NCI-H1105 (cell line): Measurements from ENCODE around the gene YBX2.

Experiments used
- DNase-seq: peaks from one replicate; lab custom pipeline; 2025; lab: John Stamatoyannopoulos, UW

The YBX2 gene

DNA sequence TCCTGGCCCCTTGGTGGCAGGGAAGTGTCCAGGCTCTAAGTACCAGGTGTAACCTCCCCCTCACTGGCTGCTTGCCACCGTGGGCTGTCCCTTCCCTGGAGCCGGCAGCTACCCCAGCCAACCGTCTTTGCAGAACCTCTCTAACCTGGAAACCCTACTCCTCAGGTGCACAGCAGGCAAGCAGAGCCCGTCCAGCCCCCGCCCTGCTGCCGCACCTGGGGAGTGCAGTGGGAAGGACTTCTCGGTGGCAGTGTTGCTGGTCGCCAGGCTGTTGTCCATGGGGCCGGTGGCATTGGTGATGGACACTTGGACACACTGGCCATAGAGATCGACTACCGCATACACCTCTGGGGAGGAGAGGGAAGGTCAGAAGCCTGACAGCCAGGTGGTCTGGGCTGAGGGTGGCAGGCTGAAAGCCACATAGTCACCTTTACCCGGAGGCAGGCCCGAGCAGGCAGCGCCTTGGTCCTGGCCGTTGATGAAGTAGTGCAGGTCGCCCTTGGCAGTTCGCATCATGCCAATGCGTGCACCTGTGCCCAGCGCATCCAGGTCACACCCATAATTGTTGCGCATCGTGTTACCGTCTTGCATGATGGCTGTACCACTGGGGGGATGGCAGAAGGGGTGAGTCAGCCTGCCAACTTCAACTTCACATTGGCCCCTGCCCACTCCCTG lies 28.2 kb upstream of the YBX2 start:
- no peak for DNase-seq

DNA sequence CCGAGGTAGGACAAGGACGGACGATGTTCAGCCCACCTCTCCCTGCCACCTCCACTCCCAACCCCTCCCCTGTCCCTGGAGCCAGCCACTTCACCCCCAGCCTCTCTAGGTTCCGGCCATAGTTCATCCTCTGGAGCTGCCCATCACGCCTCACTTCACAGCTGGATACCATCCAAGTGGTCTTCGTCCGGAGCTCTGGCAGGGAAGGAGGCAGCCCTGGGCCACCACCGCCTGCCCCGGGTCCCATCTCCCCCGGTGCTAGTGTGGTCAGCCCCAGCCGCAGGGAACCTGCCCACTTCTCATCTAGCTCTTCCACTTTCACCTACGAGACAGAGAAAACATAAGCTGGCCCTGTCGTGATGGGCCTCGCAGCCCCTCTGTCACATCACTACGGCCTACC lies 27.0 kb upstream of the YBX2 start:
- no peak for DNase-seq

DNA sequence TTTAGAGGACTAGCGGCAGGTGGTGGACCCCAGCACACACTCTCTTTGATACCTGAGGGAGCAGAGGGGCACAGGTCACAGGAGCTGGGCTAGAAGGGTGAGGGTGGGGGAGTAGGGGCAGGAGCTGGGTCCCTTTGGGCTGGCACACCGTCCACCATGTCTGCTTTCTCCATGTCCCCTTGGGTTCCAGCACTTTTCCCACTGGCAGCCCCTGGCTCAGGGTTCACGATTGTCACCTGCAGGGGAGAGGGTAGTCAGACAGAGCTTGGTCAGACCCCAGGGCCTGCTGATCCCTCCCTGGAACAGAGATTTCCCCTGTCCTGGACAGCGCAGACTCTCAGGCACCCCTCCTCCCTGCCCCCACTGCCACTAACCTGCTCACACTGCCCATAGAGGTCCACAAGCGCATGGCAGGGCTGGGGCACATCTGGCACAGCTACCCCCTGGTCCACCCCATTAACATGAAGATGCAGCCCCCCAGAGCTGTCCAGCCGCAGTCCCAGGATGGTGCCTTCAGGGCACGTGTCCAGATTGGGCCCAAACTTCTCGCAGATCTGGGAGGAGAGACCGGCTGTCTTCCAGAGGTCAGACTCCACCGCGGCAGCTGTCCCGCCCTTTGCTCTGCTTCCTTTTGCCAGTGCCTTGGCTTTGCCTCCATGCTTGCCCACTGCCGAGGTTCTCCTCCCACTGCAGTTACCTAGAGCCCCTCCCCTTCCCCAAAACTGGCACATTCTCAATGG lies 23.9 kb upstream of the YBX2 start:
- DNase-seq, result no peak

DNA sequence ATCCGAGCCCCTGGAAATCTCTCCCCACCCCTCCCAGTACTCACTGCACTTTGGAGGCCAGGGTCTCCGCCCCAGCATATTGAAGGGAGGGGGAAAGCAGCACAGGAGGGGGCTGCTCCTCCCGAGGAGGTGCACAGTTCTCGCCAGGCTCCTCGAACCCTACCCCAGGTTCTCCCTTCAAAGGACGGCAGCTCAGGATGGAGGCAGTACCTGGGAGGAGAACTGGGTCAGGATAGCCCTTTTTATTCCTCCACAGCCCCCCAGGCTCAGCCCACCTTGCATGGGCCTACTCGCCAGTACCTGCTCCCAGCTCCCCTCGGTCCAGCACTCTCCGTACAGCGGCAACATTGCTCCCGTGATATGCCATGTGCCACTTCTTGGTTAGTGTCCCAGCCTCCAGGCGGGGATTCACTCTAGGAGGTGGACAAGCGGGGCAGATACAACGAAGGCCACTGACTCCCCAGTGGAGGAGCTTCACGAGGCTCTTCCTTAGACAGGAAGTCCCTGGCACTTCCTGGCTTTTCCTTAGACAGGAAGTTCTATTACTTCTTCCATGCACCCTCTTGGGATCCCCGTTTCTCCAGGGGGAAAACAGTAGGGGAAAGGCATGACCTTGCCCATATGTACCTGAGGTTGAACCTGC lies 22.8 kb upstream of the YBX2 start:
- no peak for DNase-seq

DNA sequence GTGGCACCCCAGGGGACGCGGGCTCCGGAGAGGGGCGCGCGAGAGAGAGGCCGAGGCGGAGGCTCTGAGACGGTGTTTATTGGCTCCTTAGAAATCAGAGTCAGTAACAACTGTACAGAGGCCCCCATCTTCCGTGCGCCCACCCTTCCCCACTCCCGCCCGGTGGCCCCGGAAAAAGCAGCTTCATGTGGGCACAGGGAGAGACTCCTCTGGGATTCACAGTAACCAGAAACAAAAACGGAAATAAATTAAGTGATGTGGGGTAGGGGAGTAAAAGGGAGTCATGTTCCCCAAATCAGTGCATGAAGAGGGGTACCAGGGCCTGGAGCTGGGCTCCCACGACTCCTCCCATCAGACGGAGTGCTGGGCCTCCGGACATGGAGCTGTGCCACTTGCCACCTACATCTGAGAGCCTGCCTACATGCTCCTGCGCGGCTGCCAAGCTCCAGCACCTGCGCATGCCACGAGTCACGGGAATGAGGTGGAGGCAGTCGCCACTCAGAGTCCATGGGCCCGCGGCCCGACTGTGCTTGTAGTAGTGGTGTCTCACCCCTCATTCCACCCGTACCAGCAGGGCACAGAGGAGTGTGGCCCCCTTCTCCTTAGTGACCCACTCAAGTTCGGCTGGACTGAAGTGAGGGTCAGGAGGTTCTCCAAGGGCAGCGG lies 21.3 kb upstream of the YBX2 start:
- DNase-seq, result peak; percentile 6

DNA sequence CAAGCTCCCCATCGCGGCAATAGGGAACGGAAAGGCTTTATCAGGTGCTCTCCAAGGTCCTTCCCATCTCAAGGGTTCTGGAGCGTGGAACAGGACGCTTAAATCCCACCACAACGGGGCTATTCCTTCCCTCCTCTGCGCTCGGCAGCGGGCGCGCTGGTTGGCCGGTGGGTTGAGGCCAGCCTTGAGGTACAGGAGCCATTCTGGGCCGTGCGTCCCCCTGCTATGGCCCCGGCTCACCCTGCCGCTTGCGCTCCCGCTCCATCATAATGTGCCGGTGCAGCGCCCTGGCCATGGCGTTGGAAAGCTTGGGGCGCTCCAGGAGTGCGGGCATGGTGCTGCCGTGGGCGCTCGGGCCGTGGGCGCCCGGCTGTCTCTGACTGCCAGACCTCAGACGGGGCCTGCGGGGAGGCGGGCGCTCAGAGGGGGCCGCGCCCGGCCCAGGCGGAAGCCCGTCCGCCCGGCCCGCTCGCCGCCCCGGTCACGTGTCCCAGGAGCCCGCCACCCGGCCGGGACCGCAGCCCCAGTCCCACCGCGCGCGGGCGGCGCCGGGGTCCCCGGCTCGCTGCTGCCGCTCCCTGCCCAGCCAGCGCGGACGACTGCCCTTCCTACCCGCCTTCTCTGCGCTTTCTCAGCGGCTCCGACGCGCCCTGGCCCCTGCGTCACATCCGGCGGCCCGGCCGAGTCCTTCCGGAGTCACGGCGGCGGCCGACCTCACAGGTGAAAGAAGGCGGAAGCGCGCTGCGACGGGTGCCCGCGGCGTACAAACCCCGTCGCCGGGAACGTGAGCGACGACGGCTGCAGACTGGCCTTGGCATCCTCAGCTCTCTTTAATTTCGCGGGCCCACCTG lies 20.5 kb upstream of the YBX2 start, which contains the start of gene GPS2:
GPS2 (minus strand) TSS at position 642 of the 851 bp plus-strand sequence; CDS start at position 334, 308 bp downstream.
- DNase-seq, result peak; percentile 93

DNA sequence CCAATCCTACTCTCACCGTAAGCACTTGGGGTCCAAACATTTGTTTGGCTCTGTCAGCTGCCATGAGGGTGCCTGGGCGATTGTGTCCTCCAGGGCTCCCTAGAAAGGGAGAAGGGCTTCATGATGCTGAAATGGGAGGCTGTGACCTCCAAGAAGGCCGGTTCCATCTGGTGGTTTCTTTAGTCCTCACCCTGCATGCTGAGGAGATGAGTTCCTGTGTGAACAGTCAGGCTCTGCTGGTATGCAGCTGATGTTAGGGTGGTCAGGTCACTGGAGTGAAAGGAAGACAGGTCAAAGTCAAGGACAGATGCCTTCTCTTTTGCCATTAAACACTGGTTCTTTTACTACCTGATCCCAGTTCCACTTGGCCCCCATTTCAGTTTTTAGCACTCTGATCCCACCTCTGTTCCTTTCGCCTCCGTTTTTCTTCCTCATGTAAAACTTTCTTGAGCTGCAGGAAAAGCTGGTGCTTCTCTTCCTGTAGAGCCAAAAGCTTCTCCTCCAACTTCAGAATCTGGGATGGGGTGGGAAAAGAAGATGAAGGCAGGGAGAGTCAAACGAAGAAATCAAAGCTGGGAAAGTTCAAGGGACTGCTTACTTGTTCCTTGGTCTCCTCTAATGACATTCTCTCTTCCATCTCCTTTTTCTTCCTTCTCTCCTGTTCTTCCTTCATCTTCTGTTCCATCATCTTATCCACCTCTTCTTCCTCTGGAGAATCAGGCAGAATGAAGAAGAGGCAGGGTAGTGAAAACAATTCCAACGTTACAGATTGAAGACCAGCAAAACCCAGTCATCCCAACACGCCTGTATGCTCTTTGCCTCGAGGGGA lies 19.7 kb upstream of the YBX2 start:
- no peak for DNase-seq

DNA sequence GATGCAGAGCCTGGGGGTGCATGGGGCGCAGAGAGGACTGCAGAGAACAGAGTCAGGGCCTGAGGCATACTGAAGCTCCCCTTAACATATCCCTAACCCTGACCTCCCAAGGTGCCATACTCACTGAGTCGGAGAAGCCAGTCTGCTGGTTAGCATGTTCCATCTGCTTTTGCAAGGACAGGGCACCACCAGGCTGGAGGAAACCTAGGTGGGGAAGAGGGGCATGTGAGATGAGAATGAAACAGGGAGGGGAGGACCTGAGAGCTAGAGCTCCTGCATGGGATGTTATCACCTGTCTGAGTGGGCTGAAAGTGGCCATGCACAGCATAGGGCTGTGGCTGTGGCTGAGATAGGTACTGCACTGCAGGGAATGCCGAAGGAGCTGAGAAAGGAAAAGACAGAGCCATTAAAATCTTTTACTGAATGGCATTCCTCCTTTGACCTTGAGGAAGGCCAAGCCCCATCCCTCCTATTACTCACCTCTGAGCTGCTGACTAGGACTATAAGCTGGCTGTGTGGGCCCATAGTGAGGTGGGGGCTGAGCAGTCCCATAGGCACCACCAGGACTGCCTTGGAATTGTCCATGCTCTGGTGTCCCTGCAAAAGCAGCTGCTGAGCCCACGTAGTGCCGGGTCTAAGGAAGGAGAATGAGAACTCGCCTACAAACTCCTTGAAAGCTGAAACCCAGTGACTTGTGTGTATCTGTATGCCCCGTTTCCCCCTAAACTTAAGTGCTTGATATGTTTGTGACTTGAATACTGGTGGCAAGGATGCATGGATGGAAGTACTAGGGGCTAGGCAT lies 18.9 kb upstream of the YBX2 start:
- DNase-seq, result no peak

DNA sequence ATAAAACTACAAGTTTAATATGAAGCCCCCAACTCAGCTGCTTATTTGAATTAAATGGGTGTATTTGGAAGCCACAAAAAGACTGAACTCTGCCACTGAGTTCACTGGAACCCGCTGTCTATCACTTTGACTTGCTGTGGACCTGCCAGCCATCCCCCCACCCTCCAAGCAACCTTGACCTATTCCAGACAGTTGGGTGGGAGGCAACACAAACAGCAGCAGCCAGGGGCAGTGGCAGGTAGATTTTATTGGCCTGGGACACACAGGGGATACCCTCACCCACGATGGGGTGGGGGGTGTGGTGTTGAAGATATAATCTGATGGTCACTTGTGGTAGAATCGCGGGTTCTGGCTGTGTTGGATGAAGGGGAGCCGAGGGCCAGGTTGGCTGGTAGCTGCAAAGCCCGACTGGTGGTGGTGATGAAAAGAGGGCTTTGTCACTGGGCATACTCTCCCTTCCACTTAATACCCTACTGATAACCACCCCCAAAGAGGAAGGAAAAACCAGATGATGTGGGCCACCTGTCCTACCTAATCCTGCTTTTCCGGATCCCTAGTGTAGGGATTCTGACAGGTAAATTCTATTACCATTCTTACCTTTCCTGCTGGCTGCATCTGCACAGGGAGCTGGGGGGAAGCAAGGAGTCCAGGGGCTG lies 18.1 kb upstream of the YBX2 start:
- DNase-seq, result no peak

DNA sequence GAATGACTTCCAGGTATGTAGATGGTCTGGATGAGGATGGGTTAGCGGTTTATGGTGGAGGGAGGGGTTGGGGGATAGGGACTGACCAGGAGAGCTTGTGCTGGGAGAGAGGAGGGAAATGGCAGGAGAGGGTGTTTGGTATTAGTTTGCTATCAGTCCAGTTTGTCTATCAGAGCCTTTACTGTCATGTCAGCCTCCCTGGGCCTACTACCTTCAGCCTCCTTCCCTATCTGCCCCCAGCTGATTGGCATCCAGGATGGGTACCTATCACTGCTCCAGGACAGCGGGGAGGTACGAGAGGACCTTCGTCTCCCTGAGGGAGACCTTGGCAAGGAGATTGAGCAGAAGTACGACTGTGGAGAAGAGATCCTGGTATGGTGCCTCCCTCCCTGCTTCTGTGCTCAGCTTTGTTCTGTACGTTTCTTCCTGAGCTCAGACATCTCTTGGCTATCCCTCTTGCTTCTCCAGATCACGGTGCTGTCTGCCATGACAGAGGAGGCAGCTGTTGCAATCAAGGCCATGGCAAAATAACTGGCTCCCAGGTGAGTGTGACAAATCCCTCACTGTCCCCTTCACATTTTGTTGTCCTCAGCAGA lies 16.8 kb upstream of the YBX2 start:
- DNase-seq, result no peak

DNA sequence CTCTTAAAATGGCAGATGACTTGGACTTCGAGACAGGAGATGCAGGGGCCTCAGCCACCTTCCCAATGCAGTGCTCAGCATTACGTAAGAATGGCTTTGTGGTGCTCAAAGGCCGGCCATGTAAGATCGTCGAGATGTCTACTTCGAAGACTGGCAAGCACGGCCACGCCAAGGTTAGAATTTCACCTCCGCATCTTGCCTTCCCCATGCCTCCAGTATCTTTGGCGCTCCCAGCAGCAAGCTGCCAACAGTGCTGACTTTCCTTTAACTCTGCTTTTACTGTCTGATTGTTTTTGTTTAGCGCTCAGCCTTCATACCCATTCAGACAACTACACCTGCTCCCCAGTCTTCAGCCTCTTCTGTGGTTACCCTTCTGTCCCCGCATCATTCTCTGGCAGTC lies 15.2 kb upstream of the YBX2 start:
- no peak for DNase-seq

DNA sequence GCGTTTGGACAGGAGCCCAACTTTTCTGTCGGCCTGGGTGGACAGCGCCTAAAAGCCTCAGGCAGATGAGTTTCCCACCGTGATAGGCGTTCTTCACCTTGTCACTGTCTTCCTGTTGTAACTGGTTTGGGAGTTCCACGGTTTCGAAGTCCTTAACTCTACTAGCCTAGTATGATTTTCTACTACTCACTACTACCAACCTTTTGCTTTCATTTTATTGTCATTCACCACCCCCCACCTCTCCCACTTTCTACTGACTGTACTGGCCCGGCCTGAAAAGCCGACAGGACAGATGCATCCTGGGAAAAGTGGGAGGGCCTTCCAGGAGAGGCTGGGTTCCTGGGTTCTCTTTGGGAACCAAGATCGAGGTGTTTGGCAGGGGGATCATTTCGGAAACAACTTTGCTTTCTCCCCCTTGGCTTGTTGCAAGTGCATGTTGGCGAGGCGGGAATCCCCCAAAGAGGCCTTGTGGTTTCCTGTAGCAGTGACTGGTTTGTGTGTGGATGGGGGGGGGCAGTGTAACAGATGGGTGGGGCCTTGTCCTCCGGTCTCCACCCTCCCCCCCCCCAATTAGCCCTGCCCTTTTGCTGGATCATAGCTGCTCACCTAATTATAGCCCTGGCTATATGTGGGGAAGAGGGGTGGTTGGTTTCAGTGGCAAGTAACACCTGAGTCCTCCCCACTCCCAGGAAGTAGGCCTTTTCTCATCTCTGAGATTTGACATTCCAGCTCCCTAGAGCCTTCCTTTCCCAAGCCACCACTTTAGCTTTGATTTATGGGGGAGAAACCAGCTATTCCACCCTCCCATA lies 14.4 kb upstream of the YBX2 start:
- peak; percentile 79 for DNase-seq

DNA sequence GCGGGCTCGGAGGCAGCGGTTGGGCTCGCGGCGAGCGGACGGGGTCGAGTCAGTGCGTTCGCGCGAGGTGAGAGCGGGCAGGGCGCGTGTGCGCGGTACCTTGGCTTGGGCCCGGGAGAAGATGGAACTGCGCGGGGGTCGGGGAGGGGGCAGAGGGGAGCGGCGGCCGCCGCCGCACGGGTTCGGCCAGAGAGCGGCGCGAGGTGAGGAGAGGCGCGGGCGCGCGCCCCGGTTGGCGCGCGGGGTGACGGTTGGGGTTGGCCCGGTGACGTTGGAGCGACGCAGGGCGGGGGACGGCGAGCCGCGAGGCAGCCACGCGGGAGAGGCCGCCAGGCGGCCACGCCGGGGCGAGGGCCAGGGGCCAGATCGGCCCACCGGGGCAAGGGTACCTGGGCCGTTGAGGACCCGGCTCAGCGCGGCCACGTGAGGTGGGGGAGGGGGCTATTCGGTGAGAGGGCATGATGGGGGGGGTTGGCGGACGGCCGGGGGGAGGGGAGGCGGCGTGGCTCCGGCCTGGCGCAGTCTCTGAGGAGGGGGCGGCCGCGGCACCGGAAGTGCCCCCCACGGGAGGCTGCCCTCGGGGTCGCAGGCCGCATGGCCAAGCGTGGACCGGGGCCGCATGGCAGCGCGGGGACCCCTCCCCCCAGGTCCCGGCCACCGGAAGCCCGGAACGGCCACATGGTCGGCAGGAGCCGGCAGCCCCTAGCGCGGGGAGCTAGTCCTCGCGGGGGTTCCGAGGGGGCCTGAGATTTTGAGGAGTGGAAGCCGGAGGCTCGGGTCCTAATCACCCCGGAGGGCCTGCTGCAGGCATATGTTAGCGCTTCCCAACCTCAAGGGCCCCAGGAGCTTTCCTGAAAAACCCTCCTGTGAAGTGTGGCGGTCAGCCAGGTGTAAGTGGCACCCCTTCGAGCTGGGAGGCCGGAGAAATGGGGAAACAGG lies 13.5 kb upstream of the YBX2 start:
- no peak for DNase-seq

DNA sequence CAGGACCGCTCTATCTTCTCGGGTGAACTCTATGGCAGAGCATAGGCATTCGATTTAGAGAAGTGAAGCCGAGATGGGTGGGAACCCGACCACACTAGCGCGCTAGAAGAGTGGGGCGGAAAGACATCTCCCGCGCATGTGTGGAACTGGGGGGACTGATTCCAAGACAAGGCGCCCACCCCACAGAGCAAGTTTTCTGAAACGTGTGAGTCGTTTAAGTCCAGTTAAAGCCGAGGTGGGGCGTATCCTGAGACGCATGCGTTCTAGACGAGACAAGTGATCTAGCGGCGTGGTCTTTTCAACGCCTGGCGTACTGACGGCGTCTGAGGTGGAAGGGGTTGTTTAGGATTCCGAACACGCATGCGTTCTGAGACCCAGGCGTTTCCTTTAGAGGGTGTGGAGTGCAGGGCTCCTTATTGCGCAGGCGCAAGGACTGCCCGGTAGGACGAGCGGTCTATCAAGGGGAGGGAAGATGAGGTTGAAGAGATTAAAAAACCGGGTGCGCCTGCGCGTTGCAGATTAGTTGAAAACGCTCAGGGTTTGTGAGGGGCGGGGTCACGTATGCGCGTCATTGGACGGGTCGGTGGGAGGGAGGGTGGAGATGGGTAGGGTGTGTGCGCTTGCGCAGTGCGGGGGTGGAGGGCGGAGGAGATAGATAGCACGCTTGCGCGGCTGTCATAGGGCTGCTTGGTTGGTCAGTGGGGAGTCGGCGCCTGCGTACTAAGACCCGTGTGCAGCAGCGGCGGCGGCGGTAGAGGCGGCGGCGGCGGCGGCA lies 12.7 kb upstream of the YBX2 start, which contains the start of gene EIF5A:
EIF5A (plus strand) TSS at position 718 of the 775 bp plus-strand sequence. CDS start 2,008 bp downstream, outside the sequence.
- peak; percentile 100 for DNase-seq

DNA sequence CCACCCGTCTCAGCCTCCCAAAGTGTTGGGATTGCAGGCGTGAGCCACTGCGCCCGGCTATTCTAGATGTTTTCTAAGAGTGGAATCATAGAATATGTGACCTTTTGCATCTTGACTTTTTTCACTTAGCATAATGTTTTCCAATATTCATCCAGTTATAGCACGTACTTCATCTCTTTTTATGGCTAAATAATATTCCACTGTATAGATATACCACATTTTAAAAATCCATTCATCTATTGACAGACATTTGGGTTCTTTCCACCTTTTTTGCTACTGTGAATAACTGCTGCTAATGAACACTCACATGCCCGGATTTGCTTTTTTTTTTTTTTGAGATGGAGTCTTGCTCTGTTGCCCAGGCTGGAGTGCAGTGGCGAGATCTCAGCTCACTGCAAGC lies 9.7 kb upstream of the YBX2 start:
- no peak for DNase-seq
